Breast epithelium (tissue), 4 donors: Measurements from ENCODE around the gene CARHSP1. TPM values are rescaled to one million over a fixed set of nuclear protein-coding genes. Genes with fewer than 3 reads are reported as not detected.

Source experiments
- DNase-seq, 2 donors: peaks; one replicate each; pipeline ENCODE4 v3.0.0-alpha.2; 2019; ENCODE audit warnings: low spot score in 2 of 2
- H3K27ac ChIP-seq, 2 donors: fragments of 200-600 bp; sonication (generic) in 1 of 2; one replicate each; pipeline ENCODE4 v1.5.1; 2016 to 2019; ENCODE audit warnings: mild to moderate bottlenecking in 1 of 2
- H3K27me3 ChIP-seq, 2 donors: fragments of 200-600 bp; sonication (generic) in 1 of 2; one replicate each; pipeline versions ENCODE4 v1.5.1 to v1.6.0; 2017 to 2019; ENCODE audit warnings: control low read depth in 1 of 2, mild to moderate bottlenecking in 1 of 2
- H3K36me3 ChIP-seq: fragments of 200-600 bp; one replicate; pipeline ENCODE4 v1.5.1; 2019
- H3K4me1 ChIP-seq, 2 donors: fragments of 200-600 bp; sonication (generic); one replicate each; pipeline ENCODE4 v1.5.1; 2016 to 2019; ENCODE audit warnings: control low read depth in 1 of 2
- H3K4me3 ChIP-seq, 3 donors: fragments of 200-600 bp; sonication (generic); 1 replicate in 2 of 3; 2 replicates in 1 of 3; pipeline ENCODE4 v1.5.1; 2016 to 2019; ENCODE audit warnings: mild to moderate bottlenecking in 3 of 3, moderate library complexity in 2 of 3
- H3K9me3 ChIP-seq, 2 donors: fragments of 200-600 bp; sonication (generic) in 1 of 2; one replicate each; pipeline ENCODE4 v1.5.1; 2016 to 2019; ENCODE audit warnings: control low read depth in 1 of 2
- POLR2A ChIP-seq: fragments of 450-650 bp; IDR thresholded peaks from one replicate; pipeline ENCODE4 v1.6.1; 2016; ENCODE audit warnings: antibody characterized with exemption, mild to moderate bottlenecking, moderate library complexity
- POLR2AphosphoS5 ChIP-seq, 3 donors: sonication (generic); formaldehyde crosslinking; IDR thresholded peaks; one replicate each; pipeline ENCODE4 v1.6.1; 2017; ENCODE audit warnings: antibody characterized with exemption in 3 of 3
- intact Hi-C: fragments of 100-400 bp; cut with DNase I; formaldehyde crosslinking; loops from one replicate; pipeline ENCODE4 v1.15.1; 2023; ENCODE audit warnings: low total_unique reads
- total RNA-seq, 3 donors: library from RNA; depleted of rRNA; stranded (reverse); fragments of >200 nt; gene quantifications; one replicate each; pipeline ENCODE4 v1.1.0, GENCODE V29; 2016
- TF ChIP-seq, protein P1 (sequence below), 3 donors: fragments of 450-650 bp; IDR thresholded peaks; one replicate each; pipeline ENCODE4 v1.5.1; 2016 to 2017; ENCODE audit warnings: antibody characterized with exemption in 3 of 3, mild to moderate bottlenecking in 3 of 3, moderate library complexity in 3 of 3

CARHSP1 gene
- total RNA-seq, 3 donors from 2014 or later = 58.6 to 126 (median 83.9) TPM

DNA sequence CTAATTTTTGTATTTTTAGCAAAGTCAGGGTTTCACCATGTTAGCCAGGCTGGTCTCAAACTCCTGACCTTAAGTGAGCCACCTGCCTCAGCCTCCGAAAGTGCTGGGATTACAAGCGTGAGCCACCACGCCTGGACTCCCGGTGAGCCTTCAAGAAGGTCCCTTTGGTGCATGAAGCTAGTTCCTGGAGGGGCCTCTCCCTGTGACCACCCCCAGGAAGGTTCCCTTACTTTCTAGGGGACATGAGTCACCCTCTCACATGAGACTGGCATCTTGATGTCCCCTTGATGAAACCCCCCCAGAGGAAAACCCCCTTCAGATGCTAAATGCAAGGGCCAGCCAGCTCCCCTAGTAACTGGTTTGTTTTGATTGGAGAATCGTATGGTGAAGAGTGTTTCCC is 12.8 kb downstream of the CARHSP1 start:
- DNase-seq = no peak
- no peak overlapping the region for H3K4me3 ChIP-seq
- H3K27ac ChIP-seq = peak overlapping the region in 1 of 2 donors; percentile 32
- no peak for TF ChIP-seq POLR2AphosphoS5 (IDR thresholded peaks at IDR 0.05)
- TF ChIP-seq POLR2A = no peak
- TF ChIP-seq, protein P1, sequence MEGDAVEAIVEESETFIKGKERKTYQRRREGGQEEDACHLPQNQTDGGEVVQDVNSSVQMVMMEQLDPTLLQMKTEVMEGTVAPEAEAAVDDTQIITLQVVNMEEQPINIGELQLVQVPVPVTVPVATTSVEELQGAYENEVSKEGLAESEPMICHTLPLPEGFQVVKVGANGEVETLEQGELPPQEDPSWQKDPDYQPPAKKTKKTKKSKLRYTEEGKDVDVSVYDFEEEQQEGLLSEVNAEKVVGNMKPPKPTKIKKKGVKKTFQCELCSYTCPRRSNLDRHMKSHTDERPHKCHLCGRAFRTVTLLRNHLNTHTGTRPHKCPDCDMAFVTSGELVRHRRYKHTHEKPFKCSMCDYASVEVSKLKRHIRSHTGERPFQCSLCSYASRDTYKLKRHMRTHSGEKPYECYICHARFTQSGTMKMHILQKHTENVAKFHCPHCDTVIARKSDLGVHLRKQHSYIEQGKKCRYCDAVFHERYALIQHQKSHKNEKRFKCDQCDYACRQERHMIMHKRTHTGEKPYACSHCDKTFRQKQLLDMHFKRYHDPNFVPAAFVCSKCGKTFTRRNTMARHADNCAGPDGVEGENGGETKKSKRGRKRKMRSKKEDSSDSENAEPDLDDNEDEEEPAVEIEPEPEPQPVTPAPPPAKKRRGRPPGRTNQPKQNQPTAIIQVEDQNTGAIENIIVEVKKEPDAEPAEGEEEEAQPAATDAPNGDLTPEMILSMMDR (IDR thresholded peaks at IDR 0.05) = no peak
- no peaks in the 10 kb centered on the region for H3K27me3 ChIP-seq
- H3K36me3 ChIP-seq = no peaks in the 10 kb centered on the region
- no peaks in the 10 kb centered on the region for H3K9me3 ChIP-seq
- H3K4me1 ChIP-seq = no peaks in the 10 kb centered on the region
- intact Hi-C loops = no loop called here

DNA sequence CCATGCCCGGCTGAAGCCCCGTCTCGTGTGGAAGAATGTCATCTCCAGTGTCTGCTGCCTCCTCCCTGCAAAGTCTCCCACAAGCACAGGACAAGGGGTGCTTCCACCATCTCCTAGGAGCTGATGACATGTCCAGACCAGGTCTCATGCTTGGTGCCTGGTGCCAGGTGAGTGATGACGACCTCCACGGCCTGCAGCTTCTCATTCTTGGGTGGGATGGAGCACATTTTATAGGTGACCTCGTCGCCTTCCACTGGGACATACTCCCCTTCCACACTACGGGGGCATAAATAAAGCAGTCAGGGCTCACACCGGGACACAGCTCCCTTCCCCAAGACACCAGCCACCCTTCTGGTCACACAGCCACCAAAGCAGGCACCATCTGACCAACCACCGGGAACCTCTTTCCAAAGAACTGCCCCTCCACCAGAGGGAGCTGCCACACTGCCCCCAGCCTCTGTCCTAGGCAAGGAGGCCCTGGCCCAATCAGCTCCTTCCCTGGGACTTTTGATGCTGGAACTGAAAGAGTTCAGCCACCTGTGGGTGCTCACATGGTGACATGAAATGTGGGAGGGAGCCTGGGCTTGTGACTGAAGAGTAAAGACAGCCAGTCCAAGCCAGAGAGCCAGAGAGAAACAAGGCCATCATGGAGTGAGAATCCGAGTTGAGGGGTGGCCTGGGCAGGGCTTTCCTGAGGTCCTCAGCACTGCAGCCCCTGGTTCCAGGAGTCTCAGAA is 13.6 kb downstream of the CARHSP1 start:
- H3K27me3 ChIP-seq = no peaks in the 10 kb centered on the region
- peak overlapping the region in 1 of 2 donors; percentile 26 for H3K27ac ChIP-seq
- no peaks in the 10 kb centered on the region for H3K36me3 ChIP-seq
- no peak overlapping the region for H3K4me3 ChIP-seq
- no peaks in the 10 kb centered on the region for H3K9me3 ChIP-seq
- intact Hi-C loops = no loop called here
- TF ChIP-seq POLR2A (no peak), POLR2AphosphoS5 (IDR thresholded peaks at IDR 0.05) (no peak)
- TF ChIP-seq, protein P1 (IDR thresholded peaks at IDR 0.05) = no peak
- H3K4me1 ChIP-seq = no peaks in the 10 kb centered on the region
- DNase-seq = no peak

GRCh38 chr16:8854298-8854948 is 14.4 kb downstream of the CARHSP1 start:
- no peaks in the 10 kb centered on the region for H3K4me1 ChIP-seq
- intact Hi-C loops = no loop called here
- H3K27me3 ChIP-seq = no peaks in the 10 kb centered on the region
- DNase-seq = no peak
- TF ChIP-seq, protein P1 (IDR thresholded peaks at IDR 0.05) = no peak
- TF ChIP-seq POLR2A = no peak
- no peak for TF ChIP-seq POLR2AphosphoS5 (IDR thresholded peaks at IDR 0.05)
- peak overlapping the region in 1 of 2 donors; percentile 56 for H3K27ac ChIP-seq
- H3K36me3 ChIP-seq = no peaks in the 10 kb centered on the region
- H3K4me3 ChIP-seq = no peak overlapping the region
- no peaks in the 10 kb centered on the region for H3K9me3 ChIP-seq

DNA sequence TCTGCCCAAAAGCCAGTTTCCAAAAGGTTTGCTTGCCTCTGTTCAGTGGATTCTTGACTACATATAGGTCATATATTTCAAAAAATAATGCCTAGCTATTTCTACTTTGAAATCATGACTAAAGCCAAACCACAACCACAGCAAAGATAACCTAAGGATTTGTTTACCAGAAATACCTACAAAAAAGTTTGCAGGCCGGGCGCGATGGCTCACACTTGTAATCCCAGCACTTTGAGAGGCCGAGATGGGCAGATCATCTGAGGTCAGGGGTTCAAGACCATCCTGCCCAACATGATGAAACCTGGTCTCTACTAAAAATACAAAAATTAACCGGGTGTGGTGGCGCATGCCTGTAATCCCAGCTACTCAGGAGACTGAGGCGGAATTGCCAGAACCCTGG is 15.2 kb downstream of the CARHSP1 start:
- intact Hi-C loops = no loop called here
- H3K9me3 ChIP-seq = no peaks in the 10 kb centered on the region
- TF ChIP-seq POLR2A (no peak), POLR2AphosphoS5 (IDR thresholded peaks at IDR 0.05) (no peak)
- TF ChIP-seq, protein P1 (IDR thresholded peaks at IDR 0.05) = no peak
- no peaks in the 10 kb centered on the region for H3K4me1 ChIP-seq
- no peak overlapping the region for H3K4me3 ChIP-seq
- no peak for DNase-seq
- H3K27ac ChIP-seq = peak overlapping the region in 1 of 2 donors; percentile 54
- no peaks in the 10 kb centered on the region for H3K36me3 ChIP-seq
- no peaks in the 10 kb centered on the region for H3K27me3 ChIP-seq

- DNase-seq = no peak
- no peaks in the 10 kb centered on the region for H3K4me1 ChIP-seq
These were observed 15.7 kb downstream of the CARHSP1 start for GRCh38 chr16:8853150-8853549.

More at GRCh38 chr16:8853150-8853549, 15.7 kb downstream of the CARHSP1 start:
- Histone ChIP-seq H3K27me3 (no peaks in the 10 kb centered on the region), H3K4me3 (no peak overlapping the region), H3K27ac (peak overlapping the region; percentile 10 to 54), H3K36me3 (no peaks in the 10 kb centered on the region), H3K9me3 (no peaks in the 10 kb centered on the region)
- TF ChIP-seq, protein P1 (IDR thresholded peaks at IDR 0.05) = no peak
- no peak for TF ChIP-seq POLR2A
- TF ChIP-seq POLR2AphosphoS5 (IDR thresholded peaks at IDR 0.05) = no peak
- intact Hi-C loops = no loop called here
